Suprapubic skin (tissue), 4 donors: ENCODE measurements around the gene SDC1. TPM values are rescaled to one million over a fixed set of nuclear protein-coding genes. Genes with fewer than 3 reads are reported as not detected.
A peak's percentile ranks its signal among the peaks of the same experiment; 100 is the strongest.

ENCODE experiments used
- DNase-seq, 2 donors: peaks; one replicate each; pipeline ENCODE4 v3.0.0-alpha.2; 2019; ENCODE audit warnings: low spot score in 2 of 2
- H3K27ac ChIP-seq: fragments of 200-600 bp; sonication (generic); one replicate; pipeline ENCODE4 v1.5.1; 2019
- H3K27me3 ChIP-seq: fragments of 200-600 bp; sonication (generic); one replicate; pipeline ENCODE4 v1.5.1; 2019
- H3K36me3 ChIP-seq: fragments of 200-600 bp; sonication (generic); one replicate; pipeline ENCODE4 v1.5.1; 2019
- H3K4me1 ChIP-seq: fragments of 200-600 bp; sonication (generic); one replicate; pipeline ENCODE4 v1.5.1; 2019
- H3K4me3 ChIP-seq: fragments of 200-600 bp; sonication (generic); one replicate; pipeline ENCODE4 v1.5.1; 2019; ENCODE audit warnings: mild to moderate bottlenecking
- H3K9me3 ChIP-seq: fragments of 200-600 bp; sonication (generic); one replicate; pipeline ENCODE4 v1.5.1; 2019
- CTCF ChIP-seq, 2 donors: fragments of 200-600 bp in 1 of 2; fragments of 450-650 bp in 1 of 2; sonication (generic) in 1 of 2; IDR thresholded peaks; one replicate each; pipeline ENCODE4 v1.5.1; 2016 to 2019; ENCODE audit warnings: antibody characterized with exemption in 2 of 2, mild to moderate bottlenecking in 1 of 2, moderate library complexity in 1 of 2
- EP300 ChIP-seq: sonication (generic); formaldehyde crosslinking; IDR thresholded peaks from one replicate; pipeline ENCODE4 v1.6.1; 2017; ENCODE audit warnings: antibody characterized with exemption
- POLR2A ChIP-seq, 2 donors: fragments of 450-650 bp; IDR thresholded peaks; one replicate each; pipeline ENCODE4 v1.6.1; 2017; ENCODE audit warnings: antibody characterized with exemption in 2 of 2, mild to moderate bottlenecking in 2 of 2, moderate library complexity in 2 of 2
- POLR2AphosphoS5 ChIP-seq, 3 donors: sonication (generic); formaldehyde crosslinking; IDR thresholded peaks; one replicate each; pipeline ENCODE4 v1.6.1; 2017; ENCODE audit warnings: antibody characterized with exemption in 3 of 3
- WGBS: methylation state at CpG from one replicate; pipeline ENCODE4 v1.1.5; 2018; 5-methylcytosine and 5-hydroxymethylcytosine counted together
- total RNA-seq, 4 donors: library from RNA; depleted of rRNA; stranded (reverse); fragments of >200 nt; gene quantifications; one replicate each; pipeline ENCODE4 v1.1.0, GENCODE V29; 2016

SDC1 gene
- total RNA-seq, 4 donors from 2014 or later, result 258 to 892 (median 636) TPM

DNA sequence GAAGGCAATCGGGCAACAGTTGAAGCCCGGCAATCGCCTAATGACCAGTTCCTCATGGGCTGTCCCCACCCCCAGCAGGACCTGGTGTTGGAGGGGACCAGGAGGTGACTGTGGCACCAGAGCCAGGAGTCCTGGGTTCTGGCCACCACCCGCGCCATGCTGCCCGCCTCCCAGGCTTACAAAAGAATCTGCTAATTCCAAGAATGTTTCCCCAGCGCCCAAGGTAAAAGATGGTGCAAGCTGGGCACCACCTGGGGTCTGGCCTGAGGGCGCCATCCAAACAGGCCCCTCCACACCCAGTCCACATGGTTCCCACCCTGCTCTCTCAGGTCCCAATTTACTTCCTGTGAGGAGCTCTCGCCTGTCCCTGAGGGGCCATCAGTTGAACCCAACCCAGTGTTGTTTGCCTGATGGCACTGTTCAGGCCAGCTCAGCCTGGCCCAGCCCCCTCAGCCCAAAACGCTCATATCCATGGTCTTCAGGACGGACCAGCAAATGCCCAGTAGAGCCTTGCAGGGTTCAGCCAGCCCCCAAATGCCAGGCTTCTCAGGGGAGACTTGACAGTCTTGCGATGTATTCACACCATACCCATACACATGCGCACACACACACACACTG, 5.1 kb downstream of the SDC1 start:
- peak in 1 of 2 donors; percentile 61 for DNase-seq
- no peaks in the 10 kb centered on the region for H3K9me3 ChIP-seq
- H3K4me3 ChIP-seq, result peak overlapping the region; percentile 92
- peaks cover 5% of the 10 kb centered on the region for H3K27me3 ChIP-seq
- H3K27ac ChIP-seq, result peak overlapping the region; percentile 98
- H3K4me1 ChIP-seq, result peaks cover 80% of the 10 kb centered on the region
- whole genome bisulfite sequencing, result 84% methylated on average over 7 of the region's 13 CpGs
- no peaks in the 10 kb centered on the region for H3K36me3 ChIP-seq
- no peak for TF ChIP-seq CTCF (IDR thresholded peaks at IDR 0.05)
- no peak for TF ChIP-seq EP300
- TF ChIP-seq POLR2AphosphoS5 (IDR thresholded peaks at IDR 0.05), result no peak
- TF ChIP-seq POLR2A (IDR thresholded peaks at IDR 0.05), result no peak

DNA sequence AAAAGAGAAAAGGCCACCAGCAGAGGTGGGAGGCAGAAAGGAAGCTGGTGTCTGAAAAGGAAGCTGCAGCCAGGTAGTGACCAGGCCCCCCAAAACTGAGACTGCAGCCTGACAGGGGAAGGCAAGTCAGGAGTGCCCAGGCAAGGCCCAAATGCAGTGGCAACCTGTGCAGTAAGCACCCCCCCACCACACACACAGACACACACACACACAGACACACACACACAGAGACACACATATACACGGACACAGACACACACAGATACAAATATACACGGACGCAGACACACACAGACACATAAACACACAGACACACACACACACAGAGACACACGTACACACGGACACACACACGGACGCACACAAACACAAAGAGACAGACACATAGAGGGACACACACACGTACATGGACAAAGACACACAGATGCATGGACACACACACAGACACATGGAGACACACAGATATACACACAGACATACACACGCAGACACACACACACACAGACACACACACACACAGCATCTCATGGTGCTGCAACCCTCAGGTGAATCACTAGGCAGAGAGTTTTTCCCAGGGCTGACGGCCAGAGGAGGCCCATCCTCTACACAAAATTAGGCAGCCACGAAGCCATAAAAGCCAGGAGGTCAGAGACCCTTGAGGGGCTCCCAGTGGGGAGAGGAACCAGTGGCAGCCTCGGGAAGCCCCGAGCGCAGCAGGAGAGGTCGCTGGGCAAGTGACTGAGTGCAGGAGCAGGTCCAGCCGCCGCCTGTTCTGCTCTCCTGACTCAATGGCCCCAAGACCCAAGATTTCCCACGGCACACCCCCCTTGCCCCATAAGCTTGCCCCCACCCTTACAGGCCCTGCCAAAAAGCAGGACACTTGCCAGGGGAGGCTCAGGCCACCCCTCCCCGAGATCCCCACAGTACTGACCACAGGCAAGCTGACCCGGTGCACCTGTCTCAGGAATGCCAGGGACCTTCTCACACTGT, 6.3 kb downstream of the SDC1 start:
- no peaks in the 10 kb centered on the region for H3K9me3 ChIP-seq
- TF ChIP-seq POLR2AphosphoS5 (IDR thresholded peaks at IDR 0.05), result no peak
- no peak for TF ChIP-seq POLR2A (IDR thresholded peaks at IDR 0.05)
- TF ChIP-seq CTCF (IDR thresholded peaks at IDR 0.05), result no peak
- TF ChIP-seq EP300, result no peak
- no peaks in the 10 kb centered on the region for H3K27me3 ChIP-seq
- H3K4me3 ChIP-seq, result peak overlapping the region; percentile 92
- DNase-seq, result peak in 1 of 2 donors; percentile 56
- 79% methylated on average over 16 of the region's 20 CpGs for WGBS
- H3K36me3 ChIP-seq, result no peaks in the 10 kb centered on the region
- H3K4me1 ChIP-seq, result peaks cover 82% of the 10 kb centered on the region
- H3K27ac ChIP-seq, result peak overlapping the region; percentile 98

GRCh38 chr2:20217041-20217970, 7.6 kb downstream of the SDC1 start:
- H3K4me1 ChIP-seq, result peaks cover 85% of the 10 kb centered on the region
- no peaks in the 10 kb centered on the region for H3K36me3 ChIP-seq
- no peaks in the 10 kb centered on the region for H3K27me3 ChIP-seq
- peak in 1 of 2 donors; percentile 73 for DNase-seq
- peak in 2 of 3 donors; percentile 25 to 36 for TF ChIP-seq POLR2AphosphoS5 (IDR thresholded peaks at IDR 0.05)
- TF ChIP-seq CTCF (IDR thresholded peaks at IDR 0.05), result no peak
- WGBS, result 71% methylated on average over 20 of the region's 21 CpGs
- no peaks in the 10 kb centered on the region for H3K9me3 ChIP-seq
- H3K27ac ChIP-seq, result peak overlapping the region; percentile 98
- peak overlapping the region; percentile 92 for H3K4me3 ChIP-seq

GRCh38 chr2:20216130-20217025, 8.6 kb downstream of the SDC1 start:
- Histone ChIP-seq H3K4me1 (peaks cover 94% of the 10 kb centered on the region), H3K27ac (peak overlapping the region; percentile 98), H3K9me3 (no peaks in the 10 kb centered on the region), H3K36me3 (no peaks in the 10 kb centered on the region), H3K27me3 (no peaks in the 10 kb centered on the region), H3K4me3 (peak overlapping the region; percentile 92)
- TF ChIP-seq EP300 (no peak), CTCF (IDR thresholded peaks at IDR 0.05) (no peak), POLR2A (IDR thresholded peaks at IDR 0.05) (no peak), POLR2AphosphoS5 (IDR thresholded peaks at IDR 0.05) (no peak)
- DNase-seq, result peak in 1 of 2 donors; percentile 54
- WGBS, result 62% methylated on average over 14 of the region's 22 CpGs
